HEK293 (cell line): Measurements from ENCODE around the gene MRGPRD.

Experiments used
- CTCF ChIA-PET: fragments of 350-600 bp; formaldehyde crosslinking; extraction: SDS; loops from one replicate; lab custom pipeline; 2021; ENCODE audit warnings: antibody characterized with exemption; lab: Yijun Ruan, JAX
- POLR2A ChIA-PET: fragments of 300-600 bp; formaldehyde crosslinking; extraction: SDS; loops from one replicate; lab custom pipeline; 2020; ENCODE audit warnings: antibody characterized with exemption, inconsistent platforms; lab: Yijun Ruan, JAX
- H3K27ac ChIP-seq: fragments of 200-500 bp; sonication (Bioruptor generic); 2 replicates; pipeline ENCODE4 v1.5.1; 2014; ENCODE audit warnings: low read depth, low read length, control low read depth, inconsistent platforms; ENCODE audit errors: extremely low read depth
- H3K36me3 ChIP-seq, 2 experiments: fragments of 200-500 bp in 1 of 2; sonication (Bioruptor generic) in 1 of 2; 1 replicate in 1 of 2; 2 replicates in 1 of 2; pipeline ENCODE4 v1.5.1; 2014 to 2017; ENCODE audit warnings: inconsistent platforms in 2 of 2, low read length in 2 of 2; ENCODE audit not compliant: control insufficient read depth in 2 of 2, insufficient read depth in 1 of 2
- H3K4me1 ChIP-seq: fragments of 200-500 bp; sonication (Bioruptor generic); 2 replicates; pipeline ENCODE4 v1.5.1; 2014; ENCODE audit warnings: mild to moderate bottlenecking, low read length, inconsistent platforms; ENCODE audit not compliant: control insufficient read depth, insufficient read depth
- H3K4me3 ChIP-seq: 2 replicates; pipeline ENCODE4 v1.5.1; 2011; ENCODE audit warnings: low read depth, mild to moderate bottlenecking, control low read depth, low read length, moderate library complexity
- H3K9me3 ChIP-seq: fragments of 200-500 bp; sonication (Bioruptor generic); 2 replicates; pipeline ENCODE4 v1.5.1; 2014; ENCODE audit warnings: low read depth, low read length, inconsistent platforms; ENCODE audit not compliant: control insufficient read depth, insufficient read depth
- ZNF174 ChIP-seq: fragments of 450-650 bp; formaldehyde crosslinking; IDR thresholded peaks from 2 replicates; pipeline ENCODE4 v1.5.0; 2017; ENCODE audit warnings: missing biosample characterization, mild to moderate bottlenecking, missing genetic modification characterization
- ZNF221 ChIP-seq: fragments of 450-650 bp; formaldehyde crosslinking; IDR thresholded peaks from 2 replicates; pipeline ENCODE4 v1.5.1; 2017; ENCODE audit warnings: missing biosample characterization, missing genetic modification characterization, borderline replicate concordance
- ZNF266 ChIP-seq: fragments of 450-650 bp; formaldehyde crosslinking; IDR thresholded peaks from 2 replicates; pipeline ENCODE4 v1.5.1; 2016; ENCODE audit warnings: missing biosample characterization, missing genetic modification characterization, low read depth
- ZNF354C ChIP-seq: fragments of 450-650 bp; formaldehyde crosslinking; IDR thresholded peaks from 2 replicates; pipeline ENCODE4 v1.5.1; 2016; ENCODE audit warnings: missing biosample characterization, missing genetic modification characterization, low read depth, borderline replicate concordance
- ZNF404 ChIP-seq: fragments of 450-650 bp; formaldehyde crosslinking; IDR thresholded peaks from 2 replicates; pipeline ENCODE4 v1.5.1; 2017; ENCODE audit warnings: missing biosample characterization, missing genetic modification characterization
- ZNF549 ChIP-seq: fragments of 450-650 bp; IDR thresholded peaks from 2 replicates; pipeline ENCODE4 v1.5.1; 2018; ENCODE audit warnings: missing biosample characterization, missing genetic modification characterization, mild to moderate bottlenecking, inconsistent platforms, moderate library complexity
- ZNF600 ChIP-seq: fragments of 450-650 bp; formaldehyde crosslinking; IDR thresholded peaks from 2 replicates; pipeline ENCODE4 v1.5.1; 2016; ENCODE audit warnings: missing biosample characterization, missing genetic modification characterization
- ZNF629 ChIP-seq: fragments of 450-650 bp; formaldehyde crosslinking; IDR thresholded peaks from 2 replicates; pipeline ENCODE4 v1.5.1; 2017; ENCODE audit warnings: missing biosample characterization, missing genetic modification characterization
- ZNF670 ChIP-seq: fragments of 450-650 bp; formaldehyde crosslinking; IDR thresholded peaks from 2 replicates; pipeline ENCODE4 v1.5.1; 2016; ENCODE audit warnings: missing biosample characterization, missing genetic modification characterization, low read depth
- ZNF785 ChIP-seq: fragments of 450-650 bp; formaldehyde crosslinking; IDR thresholded peaks from 2 replicates; pipeline ENCODE4 v1.5.1; 2016; ENCODE audit warnings: missing biosample characterization, missing genetic modification characterization
- ZNF791 ChIP-seq: fragments of 450-650 bp; formaldehyde crosslinking; IDR thresholded peaks from 2 replicates; pipeline ENCODE4 v1.5.1; 2016; ENCODE audit warnings: missing biosample characterization, missing genetic modification characterization
- ZXDB ChIP-seq: fragments of 450-650 bp; formaldehyde crosslinking; IDR thresholded peaks from 2 replicates; pipeline ENCODE4 v1.5.1; 2016; ENCODE audit warnings: missing biosample characterization, missing genetic modification characterization
- TF ChIP-seq, protein P1 (sequence below): fragments of 450-650 bp; formaldehyde crosslinking; optimal IDR thresholded peaks from 2 replicates; pipeline ENCODE3; 2016; ENCODE audit warnings: missing biosample characterization, mild to moderate bottlenecking, missing genetic modification characterization
- TF ChIP-seq, protein P2 (sequence below): IDR thresholded peaks from 2 replicates; pipeline ENCODE4 v1.6.1; 2011; ENCODE audit warnings: mild to moderate bottlenecking, low read depth, low read length, borderline replicate concordance

MRGPRD gene

DNA sequence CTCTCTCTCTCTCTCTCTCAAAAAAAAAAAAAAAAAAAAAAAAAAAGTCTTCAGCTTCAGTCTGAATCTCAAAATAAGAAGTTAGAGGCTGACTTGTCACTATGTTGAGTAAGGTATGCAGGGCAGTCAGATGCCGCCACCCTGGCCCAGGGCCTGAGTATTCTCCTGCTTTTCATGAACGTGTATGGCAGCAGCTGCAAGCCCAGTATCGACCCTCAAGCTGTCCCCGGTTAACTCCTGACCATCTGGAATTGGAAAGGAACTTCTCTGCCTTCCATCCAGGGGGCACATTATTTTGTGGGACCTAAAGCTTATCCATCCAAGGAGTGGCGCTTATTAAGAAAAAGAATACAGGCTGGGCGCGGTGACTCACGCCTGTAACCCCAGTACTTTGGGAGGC lies 11.4 kb downstream of the MRGPRD start:
- ChIA-PET POLR2A (interaction anchor here (0.6 kb wide), 1 partner anchor 879 kb away, joined by 3 read pairs; no protein-coding TSS in a partner anchor), CTCF (interaction anchor here (0.7 kb wide), 3 partner anchors 123 to 286 kb away, joined by 3 to 4 read pairs (median 4); no protein-coding TSS in a partner anchor)
- TF ChIP-seq ZNF354C: no peak
- no peak for TF ChIP-seq ZNF174 (tag by site-specific recombination)
- TF ChIP-seq ZNF600 (tag by site-specific recombination): no peak
- no peaks in the 10 kb centered on the region for H3K36me3 ChIP-seq
- H3K4me1 ChIP-seq: no peaks in the 10 kb centered on the region
- H3K9me3 ChIP-seq: no peaks in the 10 kb centered on the region
- H3K27ac ChIP-seq: no peak overlapping the region
- no peak overlapping the region for H3K4me3 ChIP-seq

DNA sequence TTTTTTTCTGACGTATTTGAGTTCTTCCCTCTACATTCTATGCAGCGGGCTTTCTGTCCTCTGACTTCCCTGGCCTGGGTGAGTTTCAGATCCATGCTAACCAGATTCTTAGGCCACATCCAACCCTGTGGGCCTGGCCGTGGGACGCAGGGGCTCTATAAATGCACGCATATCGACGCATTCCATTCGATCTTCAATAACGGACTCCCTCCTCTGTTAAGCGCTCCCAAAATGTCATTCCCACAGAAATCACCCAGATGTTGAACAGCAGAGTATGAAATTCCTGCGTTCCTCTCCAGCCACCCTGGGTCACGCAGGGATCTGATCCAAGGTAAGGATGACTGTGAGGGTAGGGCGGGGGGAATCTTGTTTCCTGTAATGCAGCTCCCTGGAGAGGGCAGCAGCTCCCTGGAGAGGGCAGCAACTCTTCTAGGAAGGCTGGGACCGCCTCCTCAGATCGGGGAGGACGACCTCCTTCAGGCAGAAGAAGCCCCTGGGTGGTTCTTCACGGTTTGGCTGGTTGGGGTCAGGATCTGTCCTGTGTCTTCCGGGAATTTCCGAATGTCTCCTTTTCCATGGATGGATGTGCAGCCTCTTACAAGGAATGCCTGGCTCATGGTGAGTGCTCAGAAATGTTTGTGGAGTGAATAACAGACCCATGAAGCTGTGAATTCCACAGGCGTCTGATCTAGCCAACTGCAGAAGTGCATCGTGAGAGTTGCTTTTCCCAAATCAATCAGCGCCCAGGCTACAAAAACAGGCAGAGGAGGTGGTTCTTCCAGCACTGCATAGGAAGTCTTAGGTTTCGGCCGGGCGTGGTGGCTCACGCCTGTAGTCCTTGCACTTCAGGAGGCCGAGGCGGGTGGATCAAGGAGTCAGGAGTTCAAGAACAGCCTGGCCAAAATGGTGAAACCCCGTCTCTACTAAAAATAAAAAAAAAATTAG lies 12.2 kb downstream of the MRGPRD start:
- Histone ChIP-seq H3K36me3 (no peaks in the 10 kb centered on the region), H3K27ac (no peak overlapping the region), H3K9me3 (no peaks in the 10 kb centered on the region), H3K4me1 (no peaks in the 10 kb centered on the region), H3K4me3 (no peak overlapping the region)
- CTCF ChIA-PET: interaction anchor here (0.7 kb wide), 2 partner anchors 122 to 219 kb away, joined by 3 to 4 read pairs; no protein-coding TSS in a partner anchor
- TF ChIP-seq, protein P1, sequence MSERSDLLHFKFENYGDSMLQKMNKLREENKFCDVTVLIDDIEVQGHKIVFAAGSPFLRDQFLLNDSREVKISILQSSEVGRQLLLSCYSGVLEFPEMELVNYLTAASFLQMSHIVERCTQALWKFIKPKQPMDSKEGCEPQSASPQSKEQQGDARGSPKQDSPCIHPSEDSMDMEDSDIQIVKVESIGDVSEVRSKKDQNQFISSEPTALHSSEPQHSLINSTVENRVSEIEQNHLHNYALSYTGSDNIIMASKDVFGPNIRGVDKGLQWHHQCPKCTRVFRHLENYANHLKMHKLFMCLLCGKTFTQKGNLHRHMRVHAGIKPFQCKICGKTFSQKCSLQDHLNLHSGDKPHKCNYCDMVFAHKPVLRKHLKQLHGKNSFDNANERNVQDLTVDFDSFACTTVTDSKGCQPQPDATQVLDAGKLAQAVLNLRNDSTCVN (tag by site-specific recombination): no peak
- no peak for TF ChIP-seq ZNF404 (tag by site-specific recombination)
- POLR2A ChIA-PET: interaction anchor here (0.6 kb wide), 1 partner anchor 880 kb away, joined by 3 read pairs; no protein-coding TSS in a partner anchor

DNA sequence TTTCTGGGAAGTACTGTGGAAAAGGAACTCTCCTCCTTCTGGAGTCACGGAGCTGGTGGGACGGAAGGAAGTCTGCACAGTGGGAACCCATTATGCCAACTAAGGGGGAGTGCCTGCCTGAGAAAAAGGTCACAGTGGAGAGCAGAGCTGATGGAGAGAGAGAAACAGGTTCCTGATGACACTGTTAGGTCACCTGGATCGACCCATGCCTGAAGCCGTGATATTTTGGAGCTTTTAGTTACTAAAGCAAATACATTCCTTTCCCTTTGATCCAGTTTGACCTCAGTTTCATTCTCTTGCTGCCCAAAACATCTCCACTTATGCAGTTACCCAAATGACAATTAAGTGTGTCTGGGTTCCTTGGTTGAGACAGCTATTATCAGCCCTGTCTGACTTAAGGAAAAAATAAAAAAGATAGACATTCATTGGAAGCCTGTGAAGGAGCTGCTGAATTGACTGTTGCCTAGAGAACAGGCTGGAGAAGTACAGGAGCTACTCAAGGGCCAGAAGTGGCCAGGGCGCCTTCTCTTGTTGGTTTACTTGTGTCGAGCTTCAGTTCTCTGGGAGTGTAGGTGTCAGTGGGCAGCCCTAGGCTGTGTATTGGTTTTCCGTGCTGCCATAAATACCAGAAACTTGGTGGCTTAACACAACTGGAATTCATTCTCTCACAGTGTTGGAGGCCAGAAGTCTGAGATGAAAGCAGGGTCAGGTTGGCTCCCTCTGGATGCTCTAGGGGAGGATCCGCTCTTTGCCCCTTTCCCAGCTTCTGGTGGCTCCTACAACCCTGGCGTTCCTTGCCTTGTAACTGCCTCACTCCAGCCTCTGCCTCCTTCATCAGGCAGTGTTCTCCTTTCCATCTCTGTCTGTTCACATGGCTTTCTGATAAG lies 13.6 kb downstream of the MRGPRD start:
- CTCF ChIA-PET: interaction anchor here (1.5 kb wide), 1 partner anchor 11 kb away, joined by 10 read pairs; no protein-coding TSS in a partner anchor
- H3K36me3 ChIP-seq: no peaks in the 10 kb centered on the region
- H3K4me1 ChIP-seq: no peaks in the 10 kb centered on the region
- no peak overlapping the region for H3K4me3 ChIP-seq
- no peak for TF ChIP-seq ZNF670
- no peak for TF ChIP-seq ZNF791 (tag by site-specific recombination)
- TF ChIP-seq ZXDB (tag by site-specific recombination): no peak
- TF ChIP-seq ZNF600 (tag by site-specific recombination): no peak
- TF ChIP-seq ZNF266 (tag by site-specific recombination): no peak
- no peak for TF ChIP-seq ZNF785 (tag by site-specific recombination)
- TF ChIP-seq ZNF629 (tag by site-specific recombination): no peak
- TF ChIP-seq ZNF221 (tag by site-specific recombination): no peak
- TF ChIP-seq, protein P2, sequence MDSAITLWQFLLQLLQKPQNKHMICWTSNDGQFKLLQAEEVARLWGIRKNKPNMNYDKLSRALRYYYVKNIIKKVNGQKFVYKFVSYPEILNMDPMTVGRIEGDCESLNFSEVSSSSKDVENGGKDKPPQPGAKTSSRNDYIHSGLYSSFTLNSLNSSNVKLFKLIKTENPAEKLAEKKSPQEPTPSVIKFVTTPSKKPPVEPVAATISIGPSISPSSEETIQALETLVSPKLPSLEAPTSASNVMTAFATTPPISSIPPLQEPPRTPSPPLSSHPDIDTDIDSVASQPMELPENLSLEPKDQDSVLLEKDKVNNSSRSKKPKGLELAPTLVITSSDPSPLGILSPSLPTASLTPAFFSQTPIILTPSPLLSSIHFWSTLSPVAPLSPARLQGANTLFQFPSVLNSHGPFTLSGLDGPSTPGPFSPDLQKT: no peak
- TF ChIP-seq ZNF549: no peak
- no peak overlapping the region for H3K27ac ChIP-seq
- H3K9me3 ChIP-seq: no peaks in the 10 kb centered on the region
- POLR2A ChIA-PET: no interaction called here
